Measurements from ENCODE around the gene SH3RF3. TPM values are rescaled to one million over a fixed set of nuclear protein-coding genes. Genes with fewer than 3 reads are reported as not detected.

The SH3RF3 gene
- total RNA-seq, 1 experiment from 2014 or later = 4.9 TPM

GRCh38 chr2:109246616-109247015 is 117.6 kb downstream of the SH3RF3 start:
- BruUV-seq (replicated peaks) = no TSS peak
- H3K9me3 ChIP-seq (ENCODE audit: control insufficient read depth, insufficient read depth, low read depth, low read length) = no peaks in the 10 kb centered on the region
- DNase-seq (ENCODE audit: low read depth, low spot score) = no peak
- no peaks in the 10 kb centered on the region for H3K36me3 ChIP-seq (ENCODE audit: control insufficient read depth, insufficient read depth, low read length)
- ATAC-seq = no peak
- no peaks in the 10 kb centered on the region for H3K4me1 ChIP-seq (ENCODE audit: control insufficient read depth, insufficient read depth, low read length)
- H3K27ac ChIP-seq (ENCODE audit: low read length) = no peak overlapping the region
- intact Hi-C loops (cut with micrococcal nuclease; ENCODE audit: unreplicated experiment) (no loop called here), in situ Hi-C loops (cut with HindIII; ENCODE audit: low pct_unique_long_range_greater_than_20kb, low sequenced_read_pairs) (no loop called here)
- no peak for TF ChIP-seq POLR2AphosphoS5 (IDR thresholded peaks at IDR 0.05; ENCODE audit: low read depth, low read length)
- TF ChIP-seq, protein P1, sequence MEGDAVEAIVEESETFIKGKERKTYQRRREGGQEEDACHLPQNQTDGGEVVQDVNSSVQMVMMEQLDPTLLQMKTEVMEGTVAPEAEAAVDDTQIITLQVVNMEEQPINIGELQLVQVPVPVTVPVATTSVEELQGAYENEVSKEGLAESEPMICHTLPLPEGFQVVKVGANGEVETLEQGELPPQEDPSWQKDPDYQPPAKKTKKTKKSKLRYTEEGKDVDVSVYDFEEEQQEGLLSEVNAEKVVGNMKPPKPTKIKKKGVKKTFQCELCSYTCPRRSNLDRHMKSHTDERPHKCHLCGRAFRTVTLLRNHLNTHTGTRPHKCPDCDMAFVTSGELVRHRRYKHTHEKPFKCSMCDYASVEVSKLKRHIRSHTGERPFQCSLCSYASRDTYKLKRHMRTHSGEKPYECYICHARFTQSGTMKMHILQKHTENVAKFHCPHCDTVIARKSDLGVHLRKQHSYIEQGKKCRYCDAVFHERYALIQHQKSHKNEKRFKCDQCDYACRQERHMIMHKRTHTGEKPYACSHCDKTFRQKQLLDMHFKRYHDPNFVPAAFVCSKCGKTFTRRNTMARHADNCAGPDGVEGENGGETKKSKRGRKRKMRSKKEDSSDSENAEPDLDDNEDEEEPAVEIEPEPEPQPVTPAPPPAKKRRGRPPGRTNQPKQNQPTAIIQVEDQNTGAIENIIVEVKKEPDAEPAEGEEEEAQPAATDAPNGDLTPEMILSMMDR (IDR thresholded peaks at IDR 0.05) = no peak
- no peak for TF ChIP-seq TCF7L2 (IDR thresholded peaks at IDR 0.05; ENCODE audit: low read depth, low read length)
- TF ChIP-seq, protein P2, sequence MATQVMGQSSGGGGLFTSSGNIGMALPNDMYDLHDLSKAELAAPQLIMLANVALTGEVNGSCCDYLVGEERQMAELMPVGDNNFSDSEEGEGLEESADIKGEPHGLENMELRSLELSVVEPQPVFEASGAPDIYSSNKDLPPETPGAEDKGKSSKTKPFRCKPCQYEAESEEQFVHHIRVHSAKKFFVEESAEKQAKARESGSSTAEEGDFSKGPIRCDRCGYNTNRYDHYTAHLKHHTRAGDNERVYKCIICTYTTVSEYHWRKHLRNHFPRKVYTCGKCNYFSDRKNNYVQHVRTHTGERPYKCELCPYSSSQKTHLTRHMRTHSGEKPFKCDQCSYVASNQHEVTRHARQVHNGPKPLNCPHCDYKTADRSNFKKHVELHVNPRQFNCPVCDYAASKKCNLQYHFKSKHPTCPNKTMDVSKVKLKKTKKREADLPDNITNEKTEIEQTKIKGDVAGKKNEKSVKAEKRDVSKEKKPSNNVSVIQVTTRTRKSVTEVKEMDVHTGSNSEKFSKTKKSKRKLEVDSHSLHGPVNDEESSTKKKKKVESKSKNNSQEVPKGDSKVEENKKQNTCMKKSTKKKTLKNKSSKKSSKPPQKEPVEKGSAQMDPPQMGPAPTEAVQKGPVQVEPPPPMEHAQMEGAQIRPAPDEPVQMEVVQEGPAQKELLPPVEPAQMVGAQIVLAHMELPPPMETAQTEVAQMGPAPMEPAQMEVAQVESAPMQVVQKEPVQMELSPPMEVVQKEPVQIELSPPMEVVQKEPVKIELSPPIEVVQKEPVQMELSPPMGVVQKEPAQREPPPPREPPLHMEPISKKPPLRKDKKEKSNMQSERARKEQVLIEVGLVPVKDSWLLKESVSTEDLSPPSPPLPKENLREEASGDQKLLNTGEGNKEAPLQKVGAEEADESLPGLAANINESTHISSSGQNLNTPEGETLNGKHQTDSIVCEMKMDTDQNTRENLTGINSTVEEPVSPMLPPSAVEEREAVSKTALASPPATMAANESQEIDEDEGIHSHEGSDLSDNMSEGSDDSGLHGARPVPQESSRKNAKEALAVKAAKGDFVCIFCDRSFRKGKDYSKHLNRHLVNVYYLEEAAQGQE (IDR thresholded peaks at IDR 0.05; ENCODE audit: insufficient read depth in 1 of 2, low read depth in 2 of 2, low read length in 1 of 2) = no peak
- no peak for TF ChIP-seq SIN3A (IDR thresholded peaks at IDR 0.05; ENCODE audit: borderline replicate concordance, insufficient read depth, low read depth, low read length)
- no peak overlapping the region for H3K4me3 ChIP-seq (ENCODE audit: low read depth in 2 of 2, low read length in 2 of 2)
- no peaks in the 10 kb centered on the region for H3K27me3 ChIP-seq (ENCODE audit: control insufficient read depth, insufficient read depth, low read length)
- POLR2A ChIA-PET = interaction anchor here (0.5 kb wide), 1 partner anchor 364 kb away, joined by 3 read pairs; no protein-coding TSS in a partner anchor
- CTCF ChIA-PET = no interaction called here

GRCh38 chr2:109247340-109247739 is 118.3 kb downstream of the SH3RF3 start:
- ATAC-seq (no peak), DNase-seq (ENCODE audit: low read depth, low spot score) (no peak)
- no peaks in the 10 kb centered on the region for H3K9me3 ChIP-seq (ENCODE audit: control insufficient read depth, insufficient read depth, low read depth, low read length)
- H3K27ac ChIP-seq (ENCODE audit: low read length) = no peak overlapping the region
- H3K4me1 ChIP-seq (ENCODE audit: control insufficient read depth, insufficient read depth, low read length) = no peaks in the 10 kb centered on the region
- BruUV-seq (replicated peaks) = no TSS peak
- in situ Hi-C loops (cut with HindIII; ENCODE audit: low pct_unique_long_range_greater_than_20kb, low sequenced_read_pairs) (no loop called here), intact Hi-C loops (cut with micrococcal nuclease; ENCODE audit: unreplicated experiment) (no loop called here)
- POLR2A ChIA-PET = no interaction called here
- no peak overlapping the region for H3K4me3 ChIP-seq (ENCODE audit: low read depth in 2 of 2, low read length in 2 of 2)
- H3K36me3 ChIP-seq (ENCODE audit: control insufficient read depth, insufficient read depth, low read length) = no peaks in the 10 kb centered on the region
- CTCF ChIA-PET = no interaction called here
- no peak for TF ChIP-seq TCF7L2 (IDR thresholded peaks at IDR 0.05; ENCODE audit: low read depth, low read length)
- TF ChIP-seq POLR2AphosphoS5 (IDR thresholded peaks at IDR 0.05; ENCODE audit: low read depth, low read length) = no peak
- TF ChIP-seq, protein P2 (IDR thresholded peaks at IDR 0.05; ENCODE audit: insufficient read depth in 1 of 2, low read depth in 2 of 2, low read length in 1 of 2) = no peak
- no peak for TF ChIP-seq SIN3A (IDR thresholded peaks at IDR 0.05; ENCODE audit: borderline replicate concordance, insufficient read depth, low read depth, low read length)
- TF ChIP-seq, protein P1 (IDR thresholded peaks at IDR 0.05) = no peak
- H3K27me3 ChIP-seq (ENCODE audit: control insufficient read depth, insufficient read depth, low read length) = no peaks in the 10 kb centered on the region

All from Panc1 (cell line).